Endothelial cell of umbilical vein (primary cell): ENCODE data around the gene ADCY3. TPM values are rescaled to one million over a fixed set of nuclear protein-coding genes. Genes with fewer than 3 reads are reported as not detected.

ENCODE experiments used
- BruUV-seq: library from RNA; stranded (reverse); fragments of 400-500 nt; replicated peaks from 2 replicates; lab custom pipeline; 2021; lab: Mats Ljungman, UMichigan
- CTCF ChIA-PET: fragments of 300-600, 350-600 bp; sonication (Branson Sonifier 250); formaldehyde crosslinking; loops from one replicate; lab custom pipeline; 2021; ENCODE audit warnings: antibody characterized with exemption, inconsistent platforms; lab: Charles Lee
- POLR2A ChIA-PET: fragments of 300-600, 350-600 bp; sonication (Branson Sonifier 250); formaldehyde crosslinking; loops from one replicate; lab custom pipeline; 2021; ENCODE audit warnings: antibody characterized with exemption, inconsistent platforms; lab: Charles Lee
- DNase-seq: peaks from one replicate; pipeline ENCODE4 v3.0.0-alpha.2; 2011; ENCODE audit warnings: low read depth, low spot score
- FAIRE-seq: peaks from 2 replicates; lab custom pipeline; 2011; peaks lifted over from hg19 to GRCh38; lab: Jason Lieb, UNC
- H2AFZ ChIP-seq: 2 replicates; pipeline ENCODE4 v1.6.0; 2012; ENCODE audit warnings: low read depth, low read length, control low read depth, inconsistent platforms
- H3K27ac ChIP-seq: 2 replicates; pipeline ENCODE4 v1.5.1; 2011; ENCODE audit warnings: low read depth, mild to moderate bottlenecking, control low read depth, low read length, moderate library complexity; ENCODE audit not compliant: insufficient read depth
- H3K27me3 ChIP-seq, 2 experiments: 2 replicates each; pipeline versions ENCODE4 v1.6.0 to v1.6.1; 2011; ENCODE audit warnings: low read length in 2 of 2, mixed read lengths in 1 of 2; ENCODE audit not compliant: control insufficient read depth in 2 of 2, insufficient read depth in 2 of 2
- H3K36me3 ChIP-seq, 2 experiments: 2 replicates in 1 of 2; 3 replicates in 1 of 2; pipeline ENCODE4 v1.5.1; 2011; ENCODE audit warnings: low read length in 2 of 2, mild to moderate bottlenecking in 1 of 2, moderate library complexity in 1 of 2; ENCODE audit not compliant: control insufficient read depth in 2 of 2, insufficient read depth in 2 of 2; ENCODE audit errors: extremely low read depth in 1 of 2
- H3K4me1 ChIP-seq: 3 replicates; pipeline ENCODE4 v1.5.1; 2011; ENCODE audit warnings: mild to moderate bottlenecking, low read length; ENCODE audit not compliant: control insufficient read depth, insufficient read depth; ENCODE audit errors: extremely low read depth
- H3K4me2 ChIP-seq: 2 replicates; pipeline ENCODE4 v1.6.1; 2011; ENCODE audit warnings: low read length, control low read depth, mixed read lengths; ENCODE audit not compliant: insufficient read depth
- H3K4me3 ChIP-seq, 3 experiments: fragments of 200-600 bp in 1 of 3; sonication (generic), shearing (Covaris generic) in 1 of 3; replicated peaks in 1 of 3; 2 replicates each; pipeline ENCODE4 v1.5.1; 2011 to 2016; ENCODE audit warnings: control low read depth in 3 of 3, low read length in 3 of 3, mild to moderate bottlenecking in 2 of 3, inconsistent platforms in 1 of 3, low read depth in 1 of 3, moderate library complexity in 1 of 3; ENCODE audit not compliant: insufficient read depth in 1 of 3
- H3K79me2 ChIP-seq: 2 replicates; pipeline ENCODE4 v1.6.0; 2012; ENCODE audit warnings: low read length, inconsistent platforms; ENCODE audit not compliant: control insufficient read depth, insufficient read depth
- H3K9ac ChIP-seq: replicated peaks from 2 replicates; pipeline ENCODE3; 2011; ENCODE audit warnings: low read length, control low read depth; ENCODE audit not compliant: insufficient read depth; ENCODE audit errors: extremely low read depth
- H3K9me1 ChIP-seq: replicated peaks from 3 replicates; pipeline ENCODE4 v1.6.0; 2011; ENCODE audit warnings: mild to moderate bottlenecking, low read length; ENCODE audit not compliant: control insufficient read depth, insufficient read depth; ENCODE audit errors: extremely low read depth
- H3K9me3 ChIP-seq: replicated peaks from 2 replicates; pipeline ENCODE4 v1.5.1; 2012; ENCODE audit warnings: low read length, inconsistent platforms; ENCODE audit not compliant: control insufficient read depth, insufficient read depth
- H4K20me1 ChIP-seq: replicated peaks from 2 replicates; pipeline ENCODE3; 2011; ENCODE audit warnings: mild to moderate bottlenecking, low read length; ENCODE audit not compliant: control insufficient read depth, insufficient read depth; ENCODE audit errors: extremely low read depth
- CTCF ChIP-seq, 2 donors: IDR thresholded peaks; 1 replicate in 1 of 2; 2 replicates in 1 of 2; pipeline ENCODE4 v1.5.1; 2011; ENCODE audit warnings: low read length in 2 of 2, mild to moderate bottlenecking in 2 of 2, moderate library complexity in 2 of 2, control low read depth in 1 of 2, inconsistent platforms in 1 of 2, low read depth in 1 of 2; ENCODE audit not compliant: insufficient read depth in 1 of 2; ENCODE audit errors: extremely low read depth in 1 of 2
- EZH2 ChIP-seq: IDR thresholded peaks from 2 replicates; pipeline ENCODE4 v1.6.1; 2012; ENCODE audit warnings: borderline replicate concordance, low read depth, mild to moderate bottlenecking, moderate library complexity, low read length, inconsistent platforms; ENCODE audit not compliant: severe bottlenecking
- FOS ChIP-seq: IDR thresholded peaks from 2 replicates; pipeline ENCODE4 v1.6.1; 2011; ENCODE audit warnings: mild to moderate bottlenecking, low read length, moderate library complexity, borderline replicate concordance; ENCODE audit not compliant: insufficient read depth
- GATA2 ChIP-seq: IDR thresholded peaks from 2 replicates; pipeline ENCODE4 v1.7.0; 2011; ENCODE audit warnings: low read depth, mild to moderate bottlenecking, moderate library complexity, mixed read lengths, low read length; ENCODE audit not compliant: insufficient read length, insufficient read depth
- JUN ChIP-seq: IDR thresholded peaks from 2 replicates; pipeline ENCODE4 v1.6.1; 2011; ENCODE audit warnings: borderline replicate concordance, low read depth; ENCODE audit not compliant: insufficient read length, insufficient read depth
- MAX ChIP-seq: IDR thresholded peaks from 2 replicates; pipeline ENCODE4 v1.6.1; 2011; ENCODE audit not compliant: insufficient read depth, insufficient read length
- MYC ChIP-seq: IDR thresholded peaks from one replicate; pipeline ENCODE4 v1.6.1; 2011; ENCODE audit warnings: mild to moderate bottlenecking, low read depth, low read length
- POLR2A ChIP-seq: IDR thresholded peaks from 2 replicates; pipeline ENCODE4 v1.6.1; 2012; ENCODE audit warnings: low read depth, mild to moderate bottlenecking, control low read depth, low read length
- POLR2AphosphoS5 ChIP-seq: IDR thresholded peaks from 2 replicates; pipeline ENCODE4 v1.6.1; 2012; ENCODE audit warnings: low read depth, mild to moderate bottlenecking, control low read depth, low read length, moderate library complexity; ENCODE audit not compliant: insufficient read depth
- dilution Hi-C: fragments of 300-500 bp; cut with MboI; formaldehyde crosslinking; loops from one replicate; pipeline ENCODE4 v1.15.0; 2019; ENCODE audit warnings: low sequenced_read_pairs; ENCODE audit not compliant: extremely low pct_ligation_motif_present
- intact Hi-C: fragments of 100-400 bp; cut with micrococcal nuclease; formaldehyde crosslinking; loops from one replicate; pipeline ENCODE4 v1.10.0; 2022
- polyA plus RNA-seq, 4 experiments: library from polyadenylated mRNA; depleted of rRNA in 3 of 4; stranded (reverse) in 3 of 4; unstranded in 1 of 4; fragments of >200 nt; gene quantifications; 2 replicates each; pipeline versions ENCODE4 v1.2.1 to v1.2.3, GENCODE V29; 2011 to 2012; ENCODE audit warnings: missing spikeins in 1 of 4
- total RNA-seq: library from RNA; stranded (reverse); gene quantifications from 2 replicates; pipeline ENCODE4 v1.2.3, GENCODE V29; 2021

The ADCY3 gene
- total and polyA plus RNA-seq, 2 donors (not counting 3 experiments of a cell fraction or from before 2014, with no cell fraction given): 54.0 to 61.3 TPM

GRCh38 chr2:24937236-24937635, 17.2 kb upstream of the ADCY3 start:
- no peak overlapping the region for H2AFZ ChIP-seq
- peaks cover 0 to 2% of the 10 kb centered on the region in 2 experiments for H3K27me3 ChIP-seq
- H3K4me2 ChIP-seq: no peak overlapping the region
- no peaks in the 10 kb centered on the region for H3K79me2 ChIP-seq
- no peak for DNase-seq
- no peaks in the 10 kb centered on the region for H3K9me3 ChIP-seq
- BruUV-seq: no TSS peak
- ChIA-PET CTCF (interaction anchor here (1.0 to 1.2 kb wide), 3 partner anchors 11 to 38 kb away, joined by 3 to 5 read pairs (median 4); no protein-coding TSS in a partner anchor), POLR2A (no interaction called here)
- intact Hi-C loops: no loop called here
- no peak overlapping the region for H3K9ac ChIP-seq
- no peak for TF ChIP-seq CTCF (IDR thresholded peaks at IDR 0.05; ENCODE audit: extremely low read depth in 1 of 2, insufficient read depth in 1 of 2, low read depth in 1 of 2, low read length in 2 of 2)
- no peak for TF ChIP-seq POLR2AphosphoS5
- no peak for TF ChIP-seq POLR2A
- no peak for TF ChIP-seq JUN
- no peak for TF ChIP-seq EZH2
- no peak for TF ChIP-seq FOS
- no peak for TF ChIP-seq MYC
- no peak for TF ChIP-seq MAX
- TF ChIP-seq GATA2: no peak
- H3K4me3 ChIP-seq: no peak overlapping the region
- dilution Hi-C loops: no loop called here
- no peaks in the 10 kb centered on the region for H3K36me3 ChIP-seq
- no peak for FAIRE-seq
- no peaks in the 10 kb centered on the region for H3K9me1 ChIP-seq
- H3K4me1 ChIP-seq: no peaks in the 10 kb centered on the region
- no peaks in the 10 kb centered on the region for H4K20me1 ChIP-seq
- H3K27ac ChIP-seq: no peak overlapping the region
